GM12878 (cell line): Measurements from ENCODE around the gene GPR89B. TPM values are rescaled to one million over a fixed set of nuclear protein-coding genes. Genes with fewer than 3 reads are reported as not detected.

Experiments
- ATAC-seq: fragments of 200-7000 bp; cut with Tn5 transposase; 3 replicates; pipeline ENCODE4 v1.9.1; 2020; ENCODE audit warnings: mild to moderate bottlenecking, moderate library complexity
- BruUV-seq: library from RNA; stranded (reverse); fragments of 400-500 nt; replicated peaks from 2 replicates; lab custom pipeline; 2021; lab: Mats Ljungman, UMichigan
- CTCF ChIA-PET: fragments of 300-600 bp; sonication (Branson Sonifier 250); formaldehyde crosslinking; extraction: SDS; loops from one replicate; lab custom pipeline; 2021; ENCODE audit warnings: inconsistent platforms; lab: Yijun Ruan, JAX
- POLR2A ChIA-PET: fragments of 350-600 bp; formaldehyde crosslinking; extraction: SDS; loops from one replicate; lab custom pipeline; 2021; ENCODE audit warnings: inconsistent platforms; lab: Charles Lee
- RAD21 ChIA-PET: fragments of 300-600 bp; sonication (Branson Sonifier 250); formaldehyde crosslinking; loops from one replicate; lab custom pipeline; 2023; ENCODE audit warnings: antibody characterized with exemption; ENCODE audit not compliant: unreplicated experiment; lab: Charles Lee
- SMC1A ChIA-PET: fragments of 300-600 bp; sonication (Branson Sonifier 250); formaldehyde crosslinking; loops from one replicate; lab custom pipeline; 2023; ENCODE audit not compliant: unreplicated experiment, uncharacterized antibody; lab: Charles Lee
- DNase-seq: peaks from one replicate; pipeline ENCODE4 v3.0.0-alpha.2; 2011; ENCODE audit warnings: low read depth, low spot score
- FAIRE-seq: peaks from 3 replicates; lab custom pipeline; 2011; peaks lifted over from hg19 to GRCh38; lab: Jason Lieb, UNC
- H2AFZ ChIP-seq: 2 replicates; pipeline ENCODE4 v1.6.0; 2011; ENCODE audit warnings: low read depth, low read length, control low read depth; ENCODE audit not compliant: control insufficient read depth
- H3K27ac ChIP-seq: 2 replicates; pipeline ENCODE4 v1.5.1; 2011; ENCODE audit warnings: control low read depth; ENCODE audit not compliant: control insufficient read depth, insufficient read depth
- H3K27me3 ChIP-seq, 2 experiments: replicated peaks in 1 of 2; 2 replicates each; pipeline versions ENCODE4 v1.6.0 to v1.6.1; 2011; ENCODE audit warnings: low read length in 1 of 2; ENCODE audit not compliant: control insufficient read depth in 2 of 2, insufficient read depth in 2 of 2
- H3K36me3 ChIP-seq, 2 experiments: 2 replicates each; pipeline ENCODE4 v1.5.1; 2011; ENCODE audit warnings: low read length in 1 of 2; ENCODE audit not compliant: control insufficient read depth in 2 of 2, insufficient read depth in 2 of 2
- H3K4me1 ChIP-seq: 2 replicates; pipeline ENCODE4 v1.6.1; 2011; ENCODE audit warnings: mild to moderate bottlenecking, low read length, moderate library complexity, mixed read lengths; ENCODE audit not compliant: control insufficient read depth, insufficient read depth
- H3K4me2 ChIP-seq: 2 replicates; pipeline ENCODE4 v1.6.0; 2011; ENCODE audit warnings: control low read depth; ENCODE audit not compliant: control insufficient read depth, insufficient read depth
- H3K4me3 ChIP-seq: fragments of 200-600 bp; sonication (generic); 2 replicates; pipeline ENCODE4 v1.5.1; 2016
- H3K79me2 ChIP-seq: 2 replicates; pipeline ENCODE4 v1.6.0; 2011; ENCODE audit warnings: low read length; ENCODE audit not compliant: control insufficient read depth, insufficient read depth
- H3K9ac ChIP-seq: 2 replicates; pipeline ENCODE4 v1.8.0; 2011; ENCODE audit warnings: low read length, control low read depth, mixed read lengths; ENCODE audit not compliant: control insufficient read depth, insufficient read depth
- H3K9me3 ChIP-seq: replicated peaks from 3 replicates; pipeline ENCODE4 v1.5.1; 2011; ENCODE audit warnings: mild to moderate bottlenecking, low read length; ENCODE audit not compliant: control insufficient read depth, insufficient read depth
- H4K20me1 ChIP-seq: 2 replicates; pipeline ENCODE4 v1.6.0; 2011; ENCODE audit not compliant: control insufficient read depth, insufficient read depth
- BCL11A ChIP-seq: IDR thresholded peaks from 2 replicates; pipeline ENCODE4 v1.6.1; 2011; ENCODE audit warnings: low read depth, low read length
- HDAC2 ChIP-seq: fragments of 200-600 bp; sonication (generic); IDR thresholded peaks from 2 replicates; pipeline ENCODE4 v1.6.1; 2017
- MTA2 ChIP-seq: fragments of 450-650 bp; IDR thresholded peaks from 2 replicates; pipeline ENCODE4 v1.6.1; 2016; ENCODE audit warnings: low read depth, mild to moderate bottlenecking, moderate library complexity
- MTA3 ChIP-seq: IDR thresholded peaks from 2 replicates; pipeline ENCODE4 v1.6.1; 2012; ENCODE audit warnings: low read length, inconsistent platforms, borderline replicate concordance
- PAX8 ChIP-seq: fragments of 450-650 bp; IDR thresholded peaks from 2 replicates; pipeline ENCODE4 v1.6.1; 2017; ENCODE audit warnings: mild to moderate bottlenecking, moderate library complexity
- RELA ChIP-seq: fragments of 450-650 bp; IDR thresholded peaks from 2 replicates; pipeline ENCODE4 v1.8.0; 2014; ENCODE audit warnings: borderline replicate concordance; ENCODE audit not compliant: partially characterized antibody
- SREBF1 ChIP-seq: IDR thresholded peaks from 2 replicates; pipeline ENCODE4 v1.6.1; 2012; ENCODE audit warnings: mild to moderate bottlenecking, low read length
- WGBS: methylation state at CpG from one replicate; pipeline ENCODE4 v1.1.6; 2016; ENCODE audit warnings: low lambda C conversion rate; ENCODE audit not compliant: insufficient replicate concordance, insufficient coverage; ENCODE audit errors: missing lambda C conversion rate; 5-methylcytosine and 5-hydroxymethylcytosine counted together
- in situ Hi-C: fragments of 300-500 bp; cut with MboI; formaldehyde crosslinking; loops from 9 replicates; pipeline ENCODE4 v1.14.3; 2018; ENCODE audit warnings: mixed read lengths
- intact Hi-C: fragments of 100-400 bp; cut with micrococcal nuclease; formaldehyde crosslinking; loops from one replicate; pipeline ENCODE4 v1.14.2; 2022; ENCODE audit not compliant: unreplicated experiment
- polyA plus RNA-seq, 11 experiments: library from polyadenylated mRNA; depleted of rRNA in 4 of 11; unstranded in 6 of 11; stranded (reverse) in 5 of 11; fragments of >200 nt; fragmentation: Nextera tagmentation in 4 of 11; fragmentation: Illumina TruSeq in 1 of 11; extraction: Ambion mirVana in 4 of 11; extraction: Trizol in 1 of 11; gene quantifications; 1 replicate in 1 of 11; 2 replicates in 10 of 11; pipeline versions ENCODE4 v1.2.1 to v1.2.3, GENCODE V29; 2011 to 2016; ENCODE audit warnings: inconsistent platforms in 2 of 11, missing spikeins in 2 of 11, low read depth in 1 of 11
- total RNA-seq, 4 experiments: library from RNA; depleted of rRNA in 3 of 4; stranded (reverse); fragments of >200 nt in 3 of 4; fragmentation: Illumina TruSeq in 1 of 4; extraction: Trizol in 1 of 4; gene quantifications; 2 replicates each; pipeline versions ENCODE4 v1.2.1 to v1.2.3, GENCODE V29; 2013 to 2021
- TF ChIP-seq, protein P1 (sequence below): fragments of 450-650 bp; IDR thresholded peaks from 2 replicates; pipeline ENCODE4 v1.6.1; 2017; ENCODE audit warnings: borderline replicate concordance
- TF ChIP-seq, protein P2 (sequence below): fragments of 450-650 bp; IDR thresholded peaks from 2 replicates; pipeline ENCODE4 v1.6.1; 2014; ENCODE audit warnings: mild to moderate bottlenecking
- TF ChIP-seq, protein P3 (sequence below): IDR thresholded peaks from 2 replicates; pipeline ENCODE4 v1.6.1; 2011; ENCODE audit warnings: borderline replicate concordance, low read depth, mild to moderate bottlenecking, moderate library complexity, low read length; ENCODE audit not compliant: insufficient read depth, poor library complexity, severe bottlenecking
- TF ChIP-seq, protein P4 (sequence below): IDR thresholded peaks from 2 replicates; pipeline ENCODE4 v1.6.1; 2012; ENCODE audit warnings: low read depth, low read length, improper control_type of control experiment

GPR89B gene
- total and polyA plus RNA-seq, 10 of the 15 experiments (the other 5 are each of a cell fraction or from before 2014, with no cell fraction given), result 7.5 to 28.9 (median 16.6) TPM

DNA sequence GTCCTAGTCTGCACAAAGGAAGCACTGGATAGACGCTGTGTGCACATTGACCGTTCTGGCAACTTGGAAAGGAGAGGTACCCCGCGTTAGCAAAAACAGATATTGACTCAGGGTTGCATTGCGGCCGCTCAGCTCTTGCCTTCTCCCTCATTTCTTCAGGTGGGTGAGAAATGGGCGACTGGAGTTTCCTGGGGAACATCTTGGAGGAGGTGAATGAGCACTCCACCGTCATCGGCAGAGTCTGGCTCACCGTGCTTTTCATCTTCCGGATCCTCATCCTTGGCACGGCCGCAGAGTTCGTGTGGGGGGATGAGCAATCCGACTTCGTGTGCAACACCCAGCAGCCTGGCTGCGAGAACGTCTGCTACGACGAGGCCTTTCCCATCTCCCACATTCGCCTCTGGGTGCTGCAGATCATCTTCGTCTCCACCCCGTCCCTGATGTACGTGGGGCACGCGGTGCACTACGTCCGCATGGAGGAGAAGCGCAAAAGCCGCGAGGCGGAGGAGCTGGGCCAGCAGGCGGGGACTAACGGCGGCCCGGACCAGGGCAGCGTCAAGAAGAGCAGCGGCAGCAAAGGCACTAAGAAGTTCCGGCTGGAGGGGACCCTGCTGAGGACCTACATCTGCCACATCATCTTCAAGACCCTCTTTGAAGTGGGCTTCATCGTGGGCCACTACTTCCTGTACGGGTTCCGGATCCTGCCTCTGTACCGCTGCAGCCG, 20.3 kb upstream of the GPR89B start (continued):
- no peak for TF ChIP-seq PAX8

DNA sequence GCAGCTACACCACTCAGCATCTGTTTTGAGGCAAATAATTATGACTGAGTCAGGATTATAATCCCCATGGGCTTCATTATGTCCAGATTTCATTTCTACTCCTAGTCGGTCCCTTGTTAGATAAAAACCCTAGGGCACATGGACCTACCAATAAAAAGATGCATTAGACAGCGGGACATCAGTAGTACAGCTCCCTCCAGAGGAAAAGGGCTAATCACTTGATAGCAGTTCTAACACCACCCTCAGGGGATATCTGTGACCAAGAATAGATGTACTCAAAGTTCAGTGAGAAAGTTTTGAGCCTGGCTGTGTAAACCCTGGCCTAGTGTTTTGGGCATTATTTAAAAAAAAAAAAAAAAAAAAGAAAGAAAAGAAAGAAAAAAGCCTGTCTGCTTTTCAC, 15.7 kb upstream of the GPR89B start:
- ChIA-PET RAD21 (interaction anchor here (1.0 kb wide), 1 partner anchor 20 kb away, joined by 3 read pairs; no protein-coding TSS in a partner anchor), CTCF (interaction anchor here (0.9 kb wide), 1 partner anchor 20 kb away, joined by 3 read pairs; no protein-coding TSS in a partner anchor), POLR2A (no interaction called here), SMC1A (no interaction called here)
- FAIRE-seq, result no peak
- H3K79me2 ChIP-seq, result no peaks in the 10 kb centered on the region
- no peaks in the 10 kb centered on the region for H3K4me1 ChIP-seq
- no peak overlapping the region for H3K4me3 ChIP-seq
- H3K27ac ChIP-seq, result no peak overlapping the region
- no peak for ATAC-seq
- TF ChIP-seq, protein P1, sequence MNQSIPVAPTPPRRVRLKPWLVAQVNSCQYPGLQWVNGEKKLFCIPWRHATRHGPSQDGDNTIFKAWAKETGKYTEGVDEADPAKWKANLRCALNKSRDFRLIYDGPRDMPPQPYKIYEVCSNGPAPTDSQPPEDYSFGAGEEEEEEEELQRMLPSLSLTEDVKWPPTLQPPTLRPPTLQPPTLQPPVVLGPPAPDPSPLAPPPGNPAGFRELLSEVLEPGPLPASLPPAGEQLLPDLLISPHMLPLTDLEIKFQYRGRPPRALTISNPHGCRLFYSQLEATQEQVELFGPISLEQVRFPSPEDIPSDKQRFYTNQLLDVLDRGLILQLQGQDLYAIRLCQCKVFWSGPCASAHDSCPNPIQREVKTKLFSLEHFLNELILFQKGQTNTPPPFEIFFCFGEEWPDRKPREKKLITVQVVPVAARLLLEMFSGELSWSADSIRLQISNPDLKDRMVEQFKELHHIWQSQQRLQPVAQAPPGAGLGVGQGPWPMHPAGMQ, result no peak
- TF ChIP-seq MTA3, result no peak
- TF ChIP-seq HDAC2, result no peak
- TF ChIP-seq SREBF1, result no peak
- TF ChIP-seq, protein P2, sequence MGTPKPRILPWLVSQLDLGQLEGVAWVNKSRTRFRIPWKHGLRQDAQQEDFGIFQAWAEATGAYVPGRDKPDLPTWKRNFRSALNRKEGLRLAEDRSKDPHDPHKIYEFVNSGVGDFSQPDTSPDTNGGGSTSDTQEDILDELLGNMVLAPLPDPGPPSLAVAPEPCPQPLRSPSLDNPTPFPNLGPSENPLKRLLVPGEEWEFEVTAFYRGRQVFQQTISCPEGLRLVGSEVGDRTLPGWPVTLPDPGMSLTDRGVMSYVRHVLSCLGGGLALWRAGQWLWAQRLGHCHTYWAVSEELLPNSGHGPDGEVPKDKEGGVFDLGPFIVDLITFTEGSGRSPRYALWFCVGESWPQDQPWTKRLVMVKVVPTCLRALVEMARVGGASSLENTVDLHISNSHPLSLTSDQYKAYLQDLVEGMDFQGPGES, result no peak
- no peak for TF ChIP-seq MTA2
- TF ChIP-seq BCL11A, result no peak
- no peak for TF ChIP-seq RELA
- TF ChIP-seq, protein P3, sequence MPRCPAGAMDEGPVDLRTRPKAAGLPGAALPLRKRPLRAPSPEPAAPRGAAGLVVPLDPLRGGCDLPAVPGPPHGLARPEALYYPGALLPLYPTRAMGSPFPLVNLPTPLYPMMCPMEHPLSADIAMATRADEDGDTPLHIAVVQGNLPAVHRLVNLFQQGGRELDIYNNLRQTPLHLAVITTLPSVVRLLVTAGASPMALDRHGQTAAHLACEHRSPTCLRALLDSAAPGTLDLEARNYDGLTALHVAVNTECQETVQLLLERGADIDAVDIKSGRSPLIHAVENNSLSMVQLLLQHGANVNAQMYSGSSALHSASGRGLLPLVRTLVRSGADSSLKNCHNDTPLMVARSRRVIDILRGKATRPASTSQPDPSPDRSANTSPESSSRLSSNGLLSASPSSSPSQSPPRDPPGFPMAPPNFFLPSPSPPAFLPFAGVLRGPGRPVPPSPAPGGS, result no peak
- TF ChIP-seq, protein P4, sequence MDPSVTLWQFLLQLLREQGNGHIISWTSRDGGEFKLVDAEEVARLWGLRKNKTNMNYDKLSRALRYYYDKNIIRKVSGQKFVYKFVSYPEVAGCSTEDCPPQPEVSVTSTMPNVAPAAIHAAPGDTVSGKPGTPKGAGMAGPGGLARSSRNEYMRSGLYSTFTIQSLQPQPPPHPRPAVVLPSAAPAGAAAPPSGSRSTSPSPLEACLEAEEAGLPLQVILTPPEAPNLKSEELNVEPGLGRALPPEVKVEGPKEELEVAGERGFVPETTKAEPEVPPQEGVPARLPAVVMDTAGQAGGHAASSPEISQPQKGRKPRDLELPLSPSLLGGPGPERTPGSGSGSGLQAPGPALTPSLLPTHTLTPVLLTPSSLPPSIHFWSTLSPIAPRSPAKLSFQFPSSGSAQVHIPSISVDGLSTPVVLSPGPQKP, result no peak
- no peaks in the 10 kb centered on the region for H3K36me3 ChIP-seq
- H3K9me3 ChIP-seq, result no peaks in the 10 kb centered on the region
- no peak overlapping the region for H2AFZ ChIP-seq
- intact Hi-C loops, result no loop called here
- H4K20me1 ChIP-seq, result no peaks in the 10 kb centered on the region
- no peak overlapping the region for H3K4me2 ChIP-seq
- no peak overlapping the region for H3K9ac ChIP-seq
- peaks cover 0 to 3% of the 10 kb centered on the region in 2 experiments; a peak in 2 of 4 replicates for H3K27me3 ChIP-seq
- no peak for DNase-seq
- in situ Hi-C loops, result no loop called here
- WGBS, result 14% methylated on average over 2 of the region's 2 CpGs
- no TSS peak for BruUV-seq
